Cardiac septum (tissue), 1 donor: ENCODE results near the gene PTTG1. TPM values are rescaled to one million over a fixed set of nuclear protein-coding genes. Genes with fewer than 3 reads are reported as not detected.

Experiments used
- DNase-seq: peaks from one replicate; pipeline ENCODE4 v3.0.0-alpha.2; 2020; ENCODE audit warnings: low spot score
- intact Hi-C: fragments of 100-400 bp; cut with DNase I; formaldehyde crosslinking; loops from one replicate; pipeline ENCODE4 v1.14.0; 2022
- long read RNA-seq: library from polyadenylated mRNA; unstranded; transcript quantifications from one replicate; pipeline ENCODE4 v2.0.0, GENCODE V29; 2021
- total RNA-seq: library from RNA; stranded (reverse); fragmentation: NEBNext Ultra II Directional; extraction: Animal tissue kit (Norgen Biotek cat#: 25700); gene quantifications from one replicate; pipeline ENCODE4 v1.2.1, GENCODE V29; 2021
- donor health status: DM: no; HTN: no; CAD: no.

PTTG1 gene
- 1.0 TPM for total RNA-seq
- long read RNA-seq: 0 reads

DNA sequence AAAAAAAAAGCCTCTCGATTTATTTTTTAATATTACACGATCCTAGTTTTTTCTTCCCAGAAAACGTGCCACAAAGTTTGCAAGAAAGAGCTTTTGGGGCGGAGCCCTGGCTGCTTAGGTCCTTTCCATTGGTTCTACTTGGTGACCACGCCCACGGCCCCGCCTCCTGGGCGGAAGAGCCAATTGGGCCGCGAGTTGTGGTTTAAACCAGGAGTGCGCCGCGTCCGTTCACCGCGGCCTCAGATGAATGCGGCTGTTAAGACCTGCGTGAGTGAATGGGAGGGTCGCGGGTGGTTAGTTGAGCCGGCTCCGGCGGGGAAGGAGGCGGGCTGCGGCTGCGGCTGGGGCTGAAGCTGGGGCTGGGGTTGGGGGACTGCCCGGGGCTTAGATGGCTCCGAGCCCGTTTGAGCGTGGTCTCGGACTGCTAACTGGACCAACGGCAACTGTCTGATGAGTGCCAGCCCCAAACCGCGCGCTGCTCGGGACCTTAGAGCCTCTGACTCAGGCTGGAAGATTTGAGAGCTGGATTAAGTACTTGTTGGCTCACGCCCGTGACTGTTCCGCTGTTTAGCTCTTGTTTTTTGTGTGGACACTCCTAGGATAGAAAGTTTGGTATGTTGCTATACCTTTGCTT lies at the start of gene PTTG1:
PTTG1 (plus strand) TSS at position 231 of the 634 bp plus-strand sequence. CDS start 458 bp downstream, outside the sequence.
- intact Hi-C loops: no loop called here
- DNase-seq: peak; percentile 97

DNA sequence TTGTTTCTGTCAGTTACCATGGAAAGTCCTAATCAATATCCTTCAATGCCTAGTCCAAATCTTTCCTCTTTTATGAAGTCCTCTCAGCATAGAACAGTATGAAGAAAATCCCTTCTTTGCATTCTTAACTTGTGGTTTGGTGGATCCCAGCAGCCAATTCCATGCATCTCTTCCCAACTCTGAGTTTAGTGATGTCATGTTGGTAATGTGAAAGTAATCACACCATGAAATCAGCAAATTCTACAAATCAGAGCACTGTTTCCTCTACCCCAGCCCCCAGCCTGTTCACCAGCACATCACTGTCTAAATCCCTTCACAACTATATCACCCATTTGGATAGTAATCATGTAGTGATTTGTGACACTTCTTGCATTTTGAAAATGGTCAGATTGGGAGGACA lies 46.5 kb upstream of the PTTG1 start:
- no peak for DNase-seq
- intact Hi-C loops: no loop called here

DNA sequence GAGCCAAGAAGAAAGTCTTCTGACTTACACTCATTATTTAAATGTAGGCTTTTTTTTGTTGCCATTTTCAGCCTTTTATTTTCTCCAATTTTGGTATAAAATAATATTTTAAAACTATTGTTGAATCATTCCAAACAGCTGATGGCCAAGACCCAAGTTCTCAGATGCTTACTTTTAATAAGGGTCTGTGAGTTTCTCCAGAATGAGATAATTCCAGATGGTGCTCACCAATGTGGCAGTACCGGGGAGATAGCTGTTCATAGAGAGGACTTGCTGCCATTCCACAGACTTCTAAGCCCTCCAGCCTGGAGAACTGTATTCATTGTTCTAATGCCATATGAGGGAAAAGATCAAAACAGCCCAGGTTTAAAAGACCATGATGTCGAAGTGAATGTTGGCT lies 46.0 kb upstream of the PTTG1 start:
- intact Hi-C loops: no loop called here
- no peak for DNase-seq

DNA sequence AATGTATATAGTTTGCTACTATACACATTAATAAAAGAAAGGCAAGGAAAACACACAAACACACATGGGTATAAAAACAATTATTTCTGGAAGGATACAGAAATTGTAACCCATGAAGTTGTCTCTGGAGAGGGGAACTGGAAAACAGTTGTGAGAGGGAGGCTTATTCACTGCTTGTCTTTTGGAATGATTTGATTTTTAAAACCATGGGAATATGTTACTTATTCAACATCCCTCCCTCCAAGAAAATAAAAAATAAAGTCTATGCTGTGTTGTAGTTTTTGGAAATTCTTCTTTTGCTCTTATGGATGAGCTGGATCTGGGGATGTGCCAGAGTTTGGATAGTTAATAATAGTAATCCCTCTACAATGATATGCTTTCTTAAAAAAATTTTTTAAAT lies 45.2 kb upstream of the PTTG1 start:
- intact Hi-C loops: no loop called here

DNA sequence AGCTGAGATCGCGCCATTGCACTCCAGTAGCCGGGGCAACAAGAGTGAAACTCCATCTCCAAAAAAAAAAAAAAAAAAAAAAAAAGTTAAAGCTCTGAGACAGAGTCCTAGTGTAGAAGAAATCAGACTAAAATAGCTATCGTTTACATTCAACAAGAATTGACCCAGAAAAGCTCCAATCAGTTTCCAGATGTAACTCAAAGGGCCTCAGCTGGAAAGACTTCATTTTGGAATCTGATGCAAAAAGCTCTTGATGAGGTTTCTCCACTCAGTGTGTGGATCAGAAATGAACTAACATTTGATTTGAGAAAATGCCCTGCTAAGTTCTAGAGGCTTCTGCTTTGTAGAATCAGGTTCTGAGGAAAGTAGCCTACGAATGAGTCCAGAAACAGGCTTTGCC lies 44.0 kb upstream of the PTTG1 start:
- intact Hi-C loops: no loop called here
- DNase-seq: no peak

More for the DNA sequence above, 45.2 kb upstream of the PTTG1 start:
- no peak for DNase-seq

DNA sequence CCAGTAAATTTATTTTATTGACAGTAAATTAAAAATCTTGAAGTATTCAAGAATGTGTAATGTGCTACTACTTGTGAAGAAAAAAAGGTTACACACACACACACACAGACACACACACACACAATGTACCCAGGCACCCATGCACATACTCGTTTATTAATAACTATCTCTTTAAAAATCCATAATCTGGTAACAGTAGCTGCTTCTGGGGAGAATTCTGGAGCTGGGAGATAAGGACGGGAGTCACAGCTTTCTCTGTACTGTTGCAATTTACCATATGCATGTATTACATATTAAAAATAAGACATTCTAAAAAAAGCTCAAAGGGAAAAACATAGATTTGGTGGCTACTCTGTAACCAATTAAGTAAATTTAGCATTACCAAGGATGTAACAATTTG lies 43.3 kb upstream of the PTTG1 start:
- DNase-seq: no peak
- intact Hi-C loops: no loop called here

DNA sequence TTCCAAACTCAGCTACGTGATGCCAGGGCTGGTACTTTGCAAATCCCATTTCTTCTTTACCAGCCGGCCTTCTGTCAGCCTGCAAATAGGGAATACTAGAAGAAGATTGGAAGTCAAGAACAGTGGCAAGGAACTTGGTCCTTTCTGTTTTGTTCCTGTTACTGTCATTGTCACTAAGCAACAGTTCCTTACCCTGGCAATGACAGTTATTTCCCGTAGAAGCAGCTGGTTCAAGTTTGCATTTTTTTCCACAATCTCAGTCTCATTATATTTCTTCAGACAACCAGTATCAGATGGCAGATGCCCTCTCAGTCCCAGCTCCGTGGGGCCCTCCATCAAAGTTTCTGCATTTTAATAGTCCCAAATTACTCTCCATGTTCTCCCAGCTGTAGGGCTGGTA lies 42.1 kb upstream of the PTTG1 start:
- intact Hi-C loops: no loop called here
- DNase-seq: no peak

DNA sequence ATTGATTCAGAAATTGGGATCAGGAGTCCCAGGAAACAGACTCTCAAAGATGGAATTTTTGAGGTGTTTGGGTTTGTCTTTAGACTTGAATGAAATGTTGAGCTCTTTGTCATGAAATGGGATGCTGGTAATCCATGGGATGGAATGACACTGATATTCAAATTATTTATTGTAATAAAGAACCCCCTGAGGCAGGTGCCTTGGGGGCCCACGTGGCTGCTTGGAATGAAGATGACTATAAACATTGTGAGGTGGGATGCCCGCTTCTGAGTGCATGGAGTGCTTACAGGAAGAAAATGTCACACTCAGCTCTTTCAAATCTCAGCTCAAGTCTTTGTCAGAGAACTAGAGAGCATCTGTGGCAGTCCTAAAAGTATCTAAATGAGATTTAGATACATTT lies 41.6 kb upstream of the PTTG1 start:
- intact Hi-C loops: no loop called here
- DNase-seq: no peak

DNA sequence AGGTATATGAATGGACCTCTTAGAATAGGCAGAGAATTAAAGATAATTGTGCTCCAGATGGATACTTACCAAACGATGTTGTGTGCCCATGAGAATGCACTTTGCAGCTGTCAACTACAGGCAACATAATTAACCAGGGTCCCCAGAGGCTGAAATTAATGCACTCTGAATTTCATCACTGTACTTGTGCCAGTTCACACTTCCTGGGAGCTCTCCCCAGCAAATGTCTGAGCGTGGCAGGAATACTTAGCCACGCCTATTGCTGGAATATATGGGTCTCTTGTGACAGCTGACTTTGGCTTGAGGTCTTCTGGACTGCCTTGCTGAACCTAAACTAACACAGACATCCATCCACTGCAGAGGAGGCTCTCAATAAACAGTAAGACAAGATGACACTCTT lies 39.3 kb upstream of the PTTG1 start:
- intact Hi-C loops: no loop called here
- no peak for DNase-seq

DNA sequence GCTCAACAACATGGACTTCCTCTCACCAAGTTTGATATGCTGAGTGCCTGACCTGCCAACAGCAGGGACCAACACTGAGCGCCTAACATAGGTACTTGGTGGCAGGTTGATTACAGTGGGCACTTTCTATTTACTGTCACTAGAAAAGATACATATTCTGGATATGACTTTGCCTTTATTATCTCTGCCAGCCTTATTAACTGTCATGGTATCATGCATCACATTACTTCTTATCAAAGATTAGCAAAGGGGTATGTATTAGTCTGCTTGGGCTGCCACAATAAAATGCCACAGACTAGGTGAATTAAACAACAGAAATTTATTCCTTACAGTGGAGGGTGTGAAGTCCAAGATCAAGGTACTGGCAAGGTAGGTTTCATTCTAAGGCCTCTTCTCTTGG lies 37.0 kb upstream of the PTTG1 start:
- no peak for DNase-seq
- intact Hi-C loops: no loop called here

DNA sequence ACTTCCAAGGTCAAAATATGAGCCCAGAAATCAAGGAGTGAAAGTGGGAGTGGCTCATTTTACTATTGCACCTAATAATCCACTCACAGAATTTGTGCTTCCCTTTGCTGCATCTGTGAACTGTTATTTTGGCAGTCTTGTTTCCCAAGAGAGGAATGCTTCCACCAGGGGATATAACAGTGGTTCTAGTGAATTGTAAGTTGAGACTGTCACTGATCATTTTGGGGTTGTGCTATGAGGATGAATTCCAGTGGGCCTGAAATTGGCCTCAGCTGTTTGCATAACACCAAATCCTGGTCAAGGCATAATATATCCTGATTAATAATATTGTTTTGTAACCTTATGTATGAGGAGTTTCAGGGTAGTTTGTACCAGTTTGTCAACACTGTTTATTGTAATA lies 36.2 kb upstream of the PTTG1 start:
- intact Hi-C loops: no loop called here
- DNase-seq: no peak

DNA sequence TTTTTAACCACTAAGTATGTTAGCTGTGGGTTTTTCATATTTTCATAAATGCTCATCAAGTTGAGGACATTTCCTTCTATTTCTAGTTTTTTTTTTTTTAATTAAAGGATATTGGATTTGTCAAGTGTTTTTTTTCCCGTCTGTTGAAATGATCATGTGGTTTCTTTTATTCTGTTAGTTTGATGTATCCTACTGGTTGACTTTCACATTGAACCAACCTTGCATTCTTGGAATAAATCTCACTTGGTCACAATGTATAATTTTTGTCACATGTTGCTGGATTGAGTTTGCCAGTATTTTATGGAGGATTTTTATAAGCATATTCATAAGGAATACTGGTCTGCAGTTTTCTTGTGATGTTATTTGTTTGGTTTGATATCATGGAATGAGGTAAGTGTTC lies 34.2 kb upstream of the PTTG1 start:
- DNase-seq: no peak
- intact Hi-C loops: no loop called here

DNA sequence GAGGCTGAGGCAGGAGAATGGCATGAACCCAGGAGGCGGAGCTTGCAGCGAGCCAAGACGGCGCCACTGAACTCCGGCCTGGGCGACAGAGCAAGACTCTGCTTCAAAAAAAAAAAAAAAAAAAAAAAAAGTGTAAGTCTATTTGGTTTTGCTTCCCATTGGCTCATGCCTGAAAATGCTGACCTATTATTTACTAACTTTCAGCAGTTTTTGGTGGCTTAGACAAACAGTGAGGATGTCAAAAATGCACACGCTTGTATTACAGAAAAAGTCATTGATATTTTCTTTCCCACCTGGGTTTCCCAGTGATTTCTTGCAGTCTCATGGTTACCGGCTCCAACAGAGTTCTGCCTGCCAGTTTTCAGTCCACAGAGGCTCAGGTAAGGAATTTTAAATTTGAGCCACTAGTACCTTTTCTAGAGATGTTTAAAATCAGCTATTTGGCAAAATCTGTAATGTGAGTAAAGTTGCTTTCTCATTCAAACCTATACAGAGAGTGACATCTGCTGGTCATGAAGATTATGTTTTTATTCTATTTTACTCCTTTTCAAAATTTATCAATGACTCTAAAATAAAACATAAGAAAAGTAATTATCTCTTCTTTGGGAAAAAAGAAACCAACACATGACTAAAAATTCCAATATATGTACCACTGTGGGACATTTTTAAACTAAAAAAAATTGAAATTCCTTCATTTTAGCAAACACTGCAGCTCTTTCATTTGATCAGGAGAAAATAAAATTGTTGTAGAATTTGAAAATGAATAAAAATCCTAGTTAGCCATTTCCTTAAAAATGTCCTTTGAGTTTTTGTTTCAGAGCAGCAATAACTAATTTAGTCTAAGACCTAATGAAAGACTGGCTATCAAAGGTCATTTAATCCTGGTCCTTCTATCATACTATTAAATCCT lies 30.6 kb upstream of the PTTG1 start:
- intact Hi-C loops: no loop called here
- DNase-seq: no peak

DNA sequence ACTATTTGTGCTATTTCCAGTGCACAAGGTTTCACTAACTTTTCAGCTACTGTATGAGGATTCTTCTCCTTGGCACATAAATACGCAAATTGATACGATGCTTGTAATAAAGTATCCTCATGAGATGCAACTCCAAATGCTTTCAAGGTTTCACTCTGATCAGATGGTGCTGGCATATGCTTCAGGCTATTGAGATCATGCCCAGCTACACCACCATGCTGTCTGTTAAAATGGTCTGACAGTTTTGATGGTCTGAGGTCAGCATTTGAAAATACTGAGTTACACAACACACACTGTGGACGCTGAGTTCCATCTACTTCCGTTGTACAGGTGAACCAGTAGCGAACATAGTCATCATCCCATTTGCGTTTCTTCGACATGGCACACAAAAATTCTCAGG lies 26.5 kb upstream of the PTTG1 start:
- intact Hi-C loops: loop anchor here (5.0 kb wide), 1 partner anchor 373 kb away; no protein-coding TSS in a partner anchor
- no peak for DNase-seq

DNA sequence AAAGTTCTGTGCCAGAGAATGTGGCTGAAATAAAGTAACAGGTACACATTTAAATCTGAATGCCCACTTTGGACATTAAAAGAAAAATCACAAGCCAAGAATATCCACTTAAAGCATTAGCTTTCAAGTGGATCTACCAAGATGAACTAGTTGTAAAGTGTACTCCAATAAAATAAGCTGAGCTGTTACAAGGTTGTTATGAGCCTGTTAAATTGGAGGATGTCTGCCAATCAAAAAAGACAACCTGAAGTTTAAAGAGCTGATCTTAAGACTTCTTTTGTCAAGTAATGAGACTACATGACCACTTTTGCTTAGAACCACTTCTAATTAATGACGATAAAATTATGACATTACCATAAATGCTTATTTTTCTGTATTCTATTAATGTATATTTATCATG lies 24.2 kb upstream of the PTTG1 start:
- DNase-seq: no peak
- intact Hi-C loops: loop anchor here (5.0 kb wide), 1 partner anchor 375 kb away; no protein-coding TSS in a partner anchor

DNA sequence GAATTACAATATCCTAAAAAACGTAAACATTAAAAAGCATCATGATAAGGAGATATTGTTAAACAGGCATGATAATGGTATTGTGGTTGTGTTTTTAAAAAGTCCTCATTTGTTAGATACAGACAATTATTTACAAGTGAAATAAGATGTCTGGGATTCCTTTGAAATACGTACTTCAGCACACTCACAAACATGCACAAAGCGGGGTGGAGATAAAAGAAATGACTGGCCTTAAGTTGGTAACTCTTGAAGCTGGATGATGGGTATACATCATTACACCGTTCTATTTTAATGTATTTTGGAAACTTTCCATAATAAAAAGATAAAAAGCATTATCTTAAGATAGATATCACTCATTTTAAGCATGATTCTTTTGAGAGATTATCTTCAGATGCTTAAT lies 22.8 kb upstream of the PTTG1 start:
- intact Hi-C loops: loop anchor here (5.0 kb wide), 1 partner anchor 377 kb away; no protein-coding TSS in a partner anchor
- DNase-seq: no peak

DNA sequence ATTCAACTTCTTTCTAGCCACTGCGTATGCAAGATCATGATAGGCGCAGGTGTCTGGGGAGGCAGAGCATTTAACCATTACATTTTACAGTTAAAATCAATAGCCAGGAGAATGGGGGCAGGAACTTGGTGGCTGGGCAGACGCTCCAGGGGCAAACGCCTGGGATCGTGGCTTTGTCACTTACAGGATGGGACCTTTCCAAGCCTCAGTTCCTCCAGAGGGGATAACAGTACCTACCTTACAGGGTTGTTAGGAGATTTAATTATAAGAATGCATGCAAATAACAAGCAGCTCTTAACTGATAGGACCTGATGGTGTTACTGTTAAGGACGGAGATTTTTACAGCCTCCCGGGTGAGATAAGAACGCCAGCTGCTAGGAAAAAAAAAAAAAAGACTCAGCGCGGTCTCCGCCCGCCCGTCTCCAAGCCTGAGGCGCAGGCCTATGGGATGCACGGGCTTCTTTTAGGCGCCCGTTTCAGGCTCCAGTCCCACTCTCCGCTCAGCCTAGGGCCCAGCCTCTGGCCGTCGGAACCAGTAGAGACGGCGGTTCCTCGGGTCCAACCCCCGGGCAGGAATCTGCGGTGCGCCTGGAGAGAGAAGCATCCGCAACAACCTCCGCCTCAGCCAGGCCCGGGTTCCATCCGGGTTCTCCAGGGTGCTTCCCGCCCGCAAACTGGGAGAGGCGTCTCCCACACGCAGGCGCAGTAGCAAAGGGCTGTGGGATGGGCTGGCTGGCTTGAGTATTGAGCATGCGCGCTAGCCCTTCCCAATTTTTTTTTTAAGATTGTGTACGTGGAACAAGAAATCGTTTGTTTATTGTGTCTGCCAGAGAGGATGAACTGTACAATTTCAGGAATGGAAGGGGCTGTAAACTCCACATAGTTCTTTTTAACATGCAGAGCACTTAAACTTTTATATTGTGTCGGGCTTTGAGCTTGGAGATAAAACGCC lies 22.0 kb upstream of the PTTG1 start, which contains the start of gene FAM200C:
FAM200C (minus strand) TSS at position 653 of the 952 bp plus-strand sequence. CDS start 4,564 bp downstream, outside the sequence.
- peak; percentile 96 for DNase-seq
- intact Hi-C loops: loop anchor here (5.0 kb wide), 1 partner anchor 377 kb away; no protein-coding TSS in a partner anchor

DNA sequence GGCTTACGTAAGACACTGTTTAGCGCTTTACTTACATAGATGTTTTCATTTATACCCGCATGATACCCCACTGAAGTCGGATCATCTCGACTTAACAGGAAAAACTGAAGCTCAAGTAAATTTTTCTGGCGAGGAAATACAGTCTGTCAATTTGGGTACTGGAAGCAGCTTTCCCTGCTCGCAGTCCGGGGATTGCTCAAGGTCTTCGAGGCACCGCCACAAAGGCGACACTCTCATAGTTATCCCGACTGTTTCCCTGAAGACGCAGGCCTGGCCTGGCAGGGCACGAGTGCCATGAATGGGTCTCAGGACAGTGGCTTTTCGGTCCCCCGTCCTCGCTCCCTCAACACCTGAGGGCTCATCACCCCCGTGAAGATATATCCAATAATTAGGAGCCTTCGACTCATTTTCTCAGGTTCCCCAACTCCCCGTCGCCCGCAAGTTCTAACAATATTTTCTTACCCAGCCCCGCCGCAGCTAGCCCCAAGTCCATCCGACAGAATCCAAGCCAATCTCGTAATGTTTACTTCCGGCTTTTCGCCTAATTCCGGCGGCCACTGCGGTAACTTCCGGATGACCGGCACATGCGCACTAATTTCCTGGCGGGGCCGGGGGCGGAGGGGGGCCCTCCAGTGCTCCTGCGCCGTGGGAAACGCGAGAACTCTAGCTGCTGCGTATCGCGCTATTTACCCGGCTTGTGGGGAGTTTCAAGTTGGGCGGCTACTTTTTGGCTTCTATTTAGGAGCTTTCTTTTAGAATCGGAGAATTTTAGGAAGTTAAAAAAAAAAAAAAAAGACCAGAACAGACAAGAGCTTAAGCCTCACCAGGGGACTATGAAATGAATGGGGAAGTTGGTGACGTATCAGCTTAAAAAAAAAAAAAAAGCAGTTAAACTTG lies 2.8 kb upstream of the PTTG1 start, which contains the start of gene SLU7:
SLU7 (minus strand) TSS at position 521 of the 897 bp plus-strand sequence. CDS start 3,787 bp downstream, outside the sequence.
- intact Hi-C loops: no loop called here
- DNase-seq: peak; percentile 96
